WTC11 (cell line): Measurements from ENCODE around the gene DHRS4L2. TPM values are rescaled to one million over a fixed set of nuclear protein-coding genes. Genes with fewer than 3 reads are reported as not detected.
"Not testable (repeated sequence)": the region's sequence is repeated elsewhere in the genome, so short reads cannot be mapped to it uniquely, and the experiment has no call there.

ENCODE experiments used
- ATAC-seq: fragments of 200-7000 bp; cut with Tn5 transposase; 2 replicates; pipeline ENCODE4 v1.10.0; 2021; ENCODE audit warnings: mild to moderate bottlenecking, moderate library complexity
- CTCF ChIA-PET: fragments of 300-600 bp; sonication (Branson Sonifier 250); formaldehyde crosslinking; loops from one replicate; lab custom pipeline; 2021; ENCODE audit warnings: antibody characterized with exemption; lab: Charles Lee
- POLR2A ChIA-PET: fragments of 350-600 bp; sonication (Branson Sonifier 250); formaldehyde crosslinking; loops from one replicate; lab custom pipeline; 2021; ENCODE audit warnings: antibody characterized with exemption; lab: Charles Lee
- DNase-seq: peaks from one replicate; pipeline ENCODE4 v3.0.0; 2021; ENCODE audit warnings: low spot score
- H3K27ac Mint-ChIP-seq: 2 replicates; pipeline ENCODE4 v1.8.0; 2021; ENCODE audit warnings: mixed read lengths
- H3K27me3 Mint-ChIP-seq: 2 replicates; pipeline ENCODE4 v1.8.0; 2021; ENCODE audit warnings: low read depth, mild to moderate bottlenecking, moderate library complexity, mixed read lengths
- H3K36me3 Mint-ChIP-seq: 2 replicates; pipeline ENCODE4 v1.8.0; 2021; ENCODE audit warnings: mixed read lengths
- H3K4me1 Mint-ChIP-seq: 2 replicates; pipeline ENCODE4 v1.8.0; 2022; ENCODE audit warnings: mixed read lengths
- H3K4me3 Mint-ChIP-seq: 2 replicates; pipeline ENCODE4 v1.8.0; 2021; ENCODE audit warnings: mild to moderate bottlenecking, moderate library complexity, mixed read lengths
- H3K9me3 Mint-ChIP-seq: 2 replicates; pipeline ENCODE4 v1.8.0; 2021; ENCODE audit warnings: mixed read lengths
- CREB1 ChIP-seq: sonication (generic); formaldehyde crosslinking; IDR thresholded peaks from 2 replicates; pipeline ENCODE4 v1.8.0; 2023; ENCODE audit warnings: mild to moderate bottlenecking, missing genetic modification reagents
- GTF2I ChIP-seq: fragments of 250-450 bp; sonication (Bioruptor Pico); conservative IDR thresholded peaks from 2 replicates; pipeline ENCODE4 v1.4.0; 2021; ENCODE audit warnings: mild to moderate bottlenecking
- JAZF1 ChIP-seq: fragments of 250-450 bp; sonication (Bioruptor Pico); IDR thresholded peaks from 2 replicates; pipeline ENCODE4 v1.9.0; 2021; ENCODE audit warnings: moderate library complexity, mild to moderate bottlenecking, inconsistent platforms
- KAT7 ChIP-seq: sonication (generic); formaldehyde crosslinking; IDR thresholded peaks from 2 replicates; pipeline ENCODE4 v1.8.1; 2023; ENCODE audit warnings: missing genetic modification reagents, mild to moderate bottlenecking, borderline replicate concordance
- ZNF263 ChIP-seq: sonication (generic); formaldehyde crosslinking; IDR thresholded peaks from 2 replicates; pipeline ENCODE4 v1.8.1; 2022; ENCODE audit warnings: low read depth, mild to moderate bottlenecking, moderate library complexity, missing genetic modification reagents
- total RNA-seq: library from RNA; stranded (reverse); gene quantifications from 3 replicates; pipeline ENCODE4 v1.2.3, GENCODE V29; 2021
- TF ChIP-seq, protein P1 (sequence below): sonication (generic); formaldehyde crosslinking; IDR thresholded peaks from 2 replicates; pipeline ENCODE4 v1.8.0; 2023; ENCODE audit warnings: missing genetic modification reagents, mild to moderate bottlenecking, borderline replicate concordance
- TF ChIP-seq, protein P2 (sequence below): sonication (generic); formaldehyde crosslinking; IDR thresholded peaks from 2 replicates; pipeline ENCODE4 v1.8.1; 2022; ENCODE audit warnings: low read depth, missing genetic modification reagents, borderline replicate concordance
- TF ChIP-seq, protein P3 (sequence below): fragments of 250-450 bp; sonication (Bioruptor Pico); IDR thresholded peaks from 2 replicates; pipeline ENCODE4 v2.1.2; 2022; ENCODE audit warnings: mild to moderate bottlenecking, moderate library complexity
- TF ChIP-seq, protein P4 (sequence below): fragments of 250-450 bp; sonication (Bioruptor Pico); conservative IDR thresholded peaks from 2 replicates; pipeline ENCODE4 v1.9.0; 2021; ENCODE audit warnings: mild to moderate bottlenecking
- TF ChIP-seq, protein P5 (sequence below): sonication (generic); formaldehyde crosslinking; IDR thresholded peaks from 2 replicates; pipeline ENCODE4 v1.8.0; 2023; ENCODE audit warnings: mild to moderate bottlenecking, missing genetic modification reagents
- TF ChIP-seq, protein P6 (sequence below): fragments of 250-450 bp; sonication (Bioruptor Pico); IDR thresholded peaks from 2 replicates; pipeline ENCODE4 v1.9.0; 2021; ENCODE audit warnings: moderate library complexity, mild to moderate bottlenecking, inconsistent platforms, borderline replicate concordance

DHRS4L2 gene
- total RNA-seq, 1 experiment from 2014 or later = 10.2 TPM

DNA sequence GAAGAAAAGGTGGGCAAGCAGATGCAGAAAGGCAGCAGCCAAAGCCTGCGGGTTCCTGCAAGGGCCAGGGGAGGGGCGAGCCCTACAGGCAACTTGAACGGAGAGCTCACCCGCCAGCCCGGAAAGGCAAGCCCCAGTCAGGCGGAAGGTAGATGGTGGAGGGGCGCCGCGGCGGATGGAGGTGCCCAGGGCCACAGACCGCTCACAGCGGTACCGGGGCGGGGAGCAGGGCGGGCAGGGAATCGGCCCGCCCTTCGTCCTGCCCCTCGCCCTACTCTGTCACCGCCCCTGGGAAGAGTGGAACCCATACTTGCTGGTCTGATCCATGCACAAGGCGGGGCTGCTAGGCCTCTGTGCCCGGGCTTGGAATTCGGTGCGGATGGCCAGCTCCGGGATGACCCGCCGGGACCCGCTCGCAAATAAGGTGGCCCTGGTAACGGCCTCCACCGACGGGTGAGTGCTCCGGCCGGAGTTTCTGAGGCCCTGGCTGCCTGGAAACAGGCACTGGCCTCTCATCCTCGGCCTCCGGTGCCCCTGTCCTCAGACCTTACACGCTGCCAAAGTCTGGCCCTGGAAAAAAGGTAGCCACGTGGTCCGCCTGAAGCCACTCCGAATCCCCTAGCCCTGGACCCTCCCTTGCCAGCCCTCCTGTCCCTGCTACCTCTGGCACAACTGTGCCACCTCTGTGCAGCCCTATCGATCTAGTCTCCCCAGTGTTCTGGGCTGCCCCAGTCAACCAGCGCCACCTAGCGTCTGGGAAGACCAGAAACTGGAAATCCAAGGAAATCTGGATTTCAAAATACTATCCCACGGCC is 35.1 kb upstream of the DHRS4L2 start, which contains the start of gene DHRS4 (continued):
- TF ChIP-seq, protein P1, sequence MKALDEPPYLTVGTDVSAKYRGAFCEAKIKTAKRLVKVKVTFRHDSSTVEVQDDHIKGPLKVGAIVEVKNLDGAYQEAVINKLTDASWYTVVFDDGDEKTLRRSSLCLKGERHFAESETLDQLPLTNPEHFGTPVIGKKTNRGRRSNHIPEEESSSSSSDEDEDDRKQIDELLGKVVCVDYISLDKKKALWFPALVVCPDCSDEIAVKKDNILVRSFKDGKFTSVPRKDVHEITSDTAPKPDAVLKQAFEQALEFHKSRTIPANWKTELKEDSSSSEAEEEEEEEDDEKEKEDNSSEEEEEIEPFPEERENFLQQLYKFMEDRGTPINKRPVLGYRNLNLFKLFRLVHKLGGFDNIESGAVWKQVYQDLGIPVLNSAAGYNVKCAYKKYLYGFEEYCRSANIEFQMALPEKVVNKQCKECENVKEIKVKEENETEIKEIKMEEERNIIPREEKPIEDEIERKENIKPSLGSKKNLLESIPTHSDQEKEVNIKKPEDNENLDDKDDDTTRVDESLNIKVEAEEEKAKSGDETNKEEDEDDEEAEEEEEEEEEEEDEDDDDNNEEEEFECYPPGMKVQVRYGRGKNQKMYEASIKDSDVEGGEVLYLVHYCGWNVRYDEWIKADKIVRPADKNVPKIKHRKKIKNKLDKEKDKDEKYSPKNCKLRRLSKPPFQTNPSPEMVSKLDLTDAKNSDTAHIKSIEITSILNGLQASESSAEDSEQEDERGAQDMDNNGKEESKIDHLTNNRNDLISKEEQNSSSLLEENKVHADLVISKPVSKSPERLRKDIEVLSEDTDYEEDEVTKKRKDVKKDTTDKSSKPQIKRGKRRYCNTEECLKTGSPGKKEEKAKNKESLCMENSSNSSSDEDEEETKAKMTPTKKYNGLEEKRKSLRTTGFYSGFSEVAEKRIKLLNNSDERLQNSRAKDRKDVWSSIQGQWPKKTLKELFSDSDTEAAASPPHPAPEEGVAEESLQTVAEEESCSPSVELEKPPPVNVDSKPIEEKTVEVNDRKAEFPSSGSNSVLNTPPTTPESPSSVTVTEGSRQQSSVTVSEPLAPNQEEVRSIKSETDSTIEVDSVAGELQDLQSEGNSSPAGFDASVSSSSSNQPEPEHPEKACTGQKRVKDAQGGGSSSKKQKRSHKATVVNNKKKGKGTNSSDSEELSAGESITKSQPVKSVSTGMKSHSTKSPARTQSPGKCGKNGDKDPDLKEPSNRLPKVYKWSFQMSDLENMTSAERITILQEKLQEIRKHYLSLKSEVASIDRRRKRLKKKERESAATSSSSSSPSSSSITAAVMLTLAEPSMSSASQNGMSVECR = no peak; the same call in 1 of the 2 replicates
- TF ChIP-seq ZNF263 (CRISPR knock-in tag) = no peak
- TF ChIP-seq, protein P2, sequence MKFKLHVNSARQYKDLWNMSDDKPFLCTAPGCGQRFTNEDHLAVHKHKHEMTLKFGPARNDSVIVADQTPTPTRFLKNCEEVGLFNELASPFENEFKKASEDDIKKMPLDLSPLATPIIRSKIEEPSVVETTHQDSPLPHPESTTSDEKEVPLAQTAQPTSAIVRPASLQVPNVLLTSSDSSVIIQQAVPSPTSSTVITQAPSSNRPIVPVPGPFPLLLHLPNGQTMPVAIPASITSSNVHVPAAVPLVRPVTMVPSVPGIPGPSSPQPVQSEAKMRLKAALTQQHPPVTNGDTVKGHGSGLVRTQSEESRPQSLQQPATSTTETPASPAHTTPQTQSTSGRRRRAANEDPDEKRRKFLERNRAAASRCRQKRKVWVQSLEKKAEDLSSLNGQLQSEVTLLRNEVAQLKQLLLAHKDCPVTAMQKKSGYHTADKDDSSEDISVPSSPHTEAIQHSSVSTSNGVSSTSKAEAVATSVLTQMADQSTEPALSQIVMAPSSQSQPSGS (CRISPR knock-in tag) = no peak
- TF ChIP-seq, protein P3, sequence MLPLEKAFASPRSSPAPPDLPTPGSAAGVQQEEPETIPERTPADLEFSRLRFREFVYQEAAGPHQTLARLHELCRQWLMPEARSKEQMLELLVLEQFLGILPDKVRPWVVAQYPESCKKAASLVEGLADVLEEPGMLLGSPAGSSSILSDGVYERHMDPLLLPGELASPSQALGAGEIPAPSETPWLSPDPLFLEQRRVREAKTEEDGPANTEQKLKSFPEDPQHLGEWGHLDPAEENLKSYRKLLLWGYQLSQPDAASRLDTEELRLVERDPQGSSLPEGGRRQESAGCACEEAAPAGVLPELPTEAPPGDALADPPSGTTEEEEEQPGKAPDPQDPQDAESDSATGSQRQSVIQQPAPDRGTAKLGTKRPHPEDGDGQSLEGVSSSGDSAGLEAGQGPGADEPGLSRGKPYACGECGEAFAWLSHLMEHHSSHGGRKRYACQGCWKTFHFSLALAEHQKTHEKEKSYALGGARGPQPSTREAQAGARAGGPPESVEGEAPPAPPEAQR (CRISPR knock-in tag) = no peak
- no peak for TF ChIP-seq GTF2I
- TF ChIP-seq, protein P4, sequence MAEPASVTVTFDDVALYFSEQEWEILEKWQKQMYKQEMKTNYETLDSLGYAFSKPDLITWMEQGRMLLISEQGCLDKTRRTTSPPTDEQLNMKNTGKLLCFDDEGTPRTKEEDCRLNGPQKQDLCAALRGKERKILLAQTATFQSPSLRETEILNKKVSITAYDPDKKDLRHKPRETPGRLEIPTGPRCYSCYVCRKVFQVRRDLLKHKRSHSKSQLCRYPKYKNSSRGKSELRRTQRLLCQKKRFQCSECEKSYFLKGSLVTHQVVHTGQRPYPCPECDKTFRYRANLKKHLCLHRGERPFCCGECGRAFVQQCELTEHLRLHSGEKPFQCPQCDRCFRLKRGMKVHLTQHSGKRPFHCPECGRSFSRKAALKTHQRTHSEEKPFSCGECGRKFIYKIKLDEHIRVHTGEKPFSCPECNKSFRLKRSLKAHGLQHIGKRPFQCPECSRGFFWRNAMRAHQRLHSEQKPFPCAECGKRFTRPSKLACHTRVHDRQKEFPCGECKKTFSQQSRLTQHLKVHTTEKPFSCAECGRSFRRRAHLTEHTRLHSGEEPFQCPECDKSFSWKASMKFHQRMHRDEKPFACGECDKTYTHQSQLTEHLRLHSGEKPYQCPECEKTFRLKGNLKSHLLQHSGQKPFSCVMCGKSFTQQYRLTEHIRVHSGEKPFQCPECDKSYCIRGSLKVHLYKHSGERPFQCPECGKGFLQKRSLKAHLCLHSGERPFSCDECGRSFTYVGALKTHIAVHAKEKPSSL (CRISPR knock-in tag) = no peak
- TF ChIP-seq, protein P5, sequence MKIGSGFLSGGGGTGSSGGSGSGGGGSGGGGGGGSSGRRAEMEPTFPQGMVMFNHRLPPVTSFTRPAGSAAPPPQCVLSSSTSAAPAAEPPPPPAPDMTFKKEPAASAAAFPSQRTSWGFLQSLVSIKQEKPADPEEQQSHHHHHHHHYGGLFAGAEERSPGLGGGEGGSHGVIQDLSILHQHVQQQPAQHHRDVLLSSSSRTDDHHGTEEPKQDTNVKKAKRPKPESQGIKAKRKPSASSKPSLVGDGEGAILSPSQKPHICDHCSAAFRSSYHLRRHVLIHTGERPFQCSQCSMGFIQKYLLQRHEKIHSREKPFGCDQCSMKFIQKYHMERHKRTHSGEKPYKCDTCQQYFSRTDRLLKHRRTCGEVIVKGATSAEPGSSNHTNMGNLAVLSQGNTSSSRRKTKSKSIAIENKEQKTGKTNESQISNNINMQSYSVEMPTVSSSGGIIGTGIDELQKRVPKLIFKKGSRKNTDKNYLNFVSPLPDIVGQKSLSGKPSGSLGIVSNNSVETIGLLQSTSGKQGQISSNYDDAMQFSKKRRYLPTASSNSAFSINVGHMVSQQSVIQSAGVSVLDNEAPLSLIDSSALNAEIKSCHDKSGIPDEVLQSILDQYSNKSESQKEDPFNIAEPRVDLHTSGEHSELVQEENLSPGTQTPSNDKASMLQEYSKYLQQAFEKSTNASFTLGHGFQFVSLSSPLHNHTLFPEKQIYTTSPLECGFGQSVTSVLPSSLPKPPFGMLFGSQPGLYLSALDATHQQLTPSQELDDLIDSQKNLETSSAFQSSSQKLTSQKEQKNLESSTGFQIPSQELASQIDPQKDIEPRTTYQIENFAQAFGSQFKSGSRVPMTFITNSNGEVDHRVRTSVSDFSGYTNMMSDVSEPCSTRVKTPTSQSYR (CRISPR knock-in tag) = no peak
- TF ChIP-seq JAZF1 (CRISPR knock-in tag) = no peak
- TF ChIP-seq CREB1 (CRISPR knock-in tag) = no peak
- TF ChIP-seq, protein P6, sequence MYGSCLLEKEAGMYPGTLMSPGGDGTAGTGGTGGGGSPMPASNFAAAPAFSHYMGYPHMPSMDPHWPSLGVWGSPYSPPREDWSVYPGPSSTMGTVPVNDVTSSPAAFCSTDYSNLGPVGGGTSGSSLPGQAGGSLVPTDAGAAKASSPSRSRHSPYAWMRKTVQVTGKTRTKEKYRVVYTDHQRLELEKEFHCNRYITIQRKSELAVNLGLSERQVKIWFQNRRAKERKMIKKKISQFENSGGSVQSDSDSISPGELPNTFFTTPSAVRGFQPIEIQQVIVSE = no peak
- no peak for TF ChIP-seq KAT7 (CRISPR knock-in tag)

DNA sequence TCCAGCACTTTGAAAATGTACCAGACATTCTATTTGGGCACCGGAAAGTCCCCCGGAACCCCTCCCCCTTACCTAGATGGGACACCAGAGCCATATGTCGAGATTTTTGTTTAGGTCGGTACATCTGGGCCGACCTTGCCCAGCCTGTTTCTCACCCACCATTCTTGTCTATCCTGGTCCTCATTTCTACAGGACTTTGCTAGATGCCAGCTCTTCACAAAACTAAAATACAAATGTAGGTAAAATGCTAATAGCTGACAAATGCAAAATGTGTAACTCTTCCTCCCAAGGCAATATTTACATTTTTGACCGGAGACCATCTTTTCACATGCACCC is 34.5 kb upstream of the DHRS4L2 start:
- DNase-seq, H3K9me3 Mint-ChIP-seq, POLR2A ChIA-PET, ATAC-seq, H3K36me3 Mint-ChIP-seq, H3K27me3 Mint-ChIP-seq: not testable (repeated sequence)
- Mint-ChIP-seq H3K27ac (peak overlapping the region; percentile 44; the same call in 1 of the 2 replicates), H3K4me1 (peaks cover 26% of the 10 kb centered on the region), H3K4me3 (peak overlapping the region; percentile 87)
- CTCF ChIA-PET = interaction anchor here (1.9 to 4.6 kb wide), 5 partner anchors 44 to 365 kb away, joined by 6 to 28 read pairs (median 17); no protein-coding TSS in a partner anchor

DNA sequence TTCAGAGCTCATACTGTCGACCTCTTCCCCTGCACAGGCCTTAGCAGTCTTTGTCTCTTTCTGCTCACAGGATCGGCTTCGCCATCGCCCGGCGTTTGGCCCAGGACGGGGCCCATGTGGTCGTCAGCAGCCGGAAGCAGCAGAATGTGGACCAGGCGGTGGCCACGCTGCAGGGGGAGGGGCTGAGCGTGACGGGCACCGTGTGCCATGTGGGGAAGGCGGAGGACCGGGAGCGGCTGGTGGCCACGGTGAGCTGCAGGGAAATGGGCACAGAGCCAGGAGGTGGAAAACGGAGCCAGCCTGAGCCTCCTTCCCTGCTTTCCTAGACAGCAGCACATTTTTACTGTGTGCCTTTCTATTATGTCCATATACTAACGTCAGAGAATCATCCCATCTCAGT is 33.8 kb upstream of the DHRS4L2 start:
- Mint-ChIP-seq H3K4me3 (peak overlapping the region; percentile 87; the same call in 1 of the 2 replicates), H3K4me1 (peaks cover 26% of the 10 kb centered on the region)
- POLR2A ChIA-PET, ATAC-seq, H3K27ac Mint-ChIP-seq, H3K36me3 Mint-ChIP-seq, H3K9me3 Mint-ChIP-seq, H3K27me3 Mint-ChIP-seq, DNase-seq: not testable (repeated sequence)
- CTCF ChIA-PET = interaction anchor here (1.9 to 4.6 kb wide), 4 partner anchors 44 to 366 kb away, joined by 6 to 17 read pairs (median 12); no protein-coding TSS in a partner anchor

DNA sequence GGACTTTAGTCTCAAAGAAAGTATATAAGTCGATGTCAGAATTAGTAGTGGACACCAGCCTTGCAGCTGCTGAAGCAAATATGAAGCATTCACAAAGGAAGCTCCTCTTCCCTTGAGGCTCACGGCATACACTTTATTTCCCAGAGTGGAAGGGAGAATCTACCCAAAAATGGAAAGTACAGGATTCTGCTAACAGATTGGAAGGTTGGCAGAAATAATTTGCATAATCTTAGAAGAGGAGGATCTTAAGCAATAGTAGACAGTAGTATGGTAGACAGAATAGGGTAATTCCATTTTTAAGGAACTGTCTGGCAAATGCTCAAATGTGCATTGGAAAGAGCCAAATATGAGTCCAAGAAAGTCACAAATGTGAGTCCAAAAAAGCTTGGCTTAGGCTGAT is 32.9 kb upstream of the DHRS4L2 start:
- H3K4me3 Mint-ChIP-seq, POLR2A ChIA-PET: not testable (repeated sequence)
- CTCF ChIA-PET = interaction anchor here (0.9 to 1.3 kb wide), 2 partner anchors 45 to 324 kb away, joined by 3 to 4 read pairs; no protein-coding TSS in a partner anchor

More for the DNA sequence above, 32.9 kb upstream of the DHRS4L2 start:
- ATAC-seq, H3K27ac Mint-ChIP-seq, H3K27me3 Mint-ChIP-seq, H3K9me3 Mint-ChIP-seq, DNase-seq, H3K36me3 Mint-ChIP-seq: not testable (repeated sequence)
- peaks cover 26% of the 10 kb centered on the region for H3K4me1 Mint-ChIP-seq
